Measurements from ENCODE around the gene TPCN1.

TPCN1 gene

GRCh38 chr12:113239811-113240331 is 18.6 kb downstream of the TPCN1 start:
- no peak for DNase-seq

- no peak for DNase-seq
Measured at GRCh38 chr12:113240395-113240794, 19.1 kb downstream of the TPCN1 start.

- DNase-seq: peak in 3 of 56 donors; percentile 21 to 45 (median 21)
Measured at GRCh38 chr12:113241191-113242025, 20.1 kb downstream of the TPCN1 start.

- DNase-seq: peak in 3 of 56 donors; percentile 11 to 27 (median 18)
Measured at GRCh38 chr12:113242026-113242418, 20.8 kb downstream of the TPCN1 start.

- DNase-seq: no peak
Measured at GRCh38 chr12:113242560-113242959, 21.3 kb downstream of the TPCN1 start.

GRCh38 chr12:113244047-113244460 is 22.8 kb downstream of the TPCN1 start:
- peak in 51 of 56 donors; percentile 23 to 86 (median 70) for DNase-seq

GRCh38 chr12:113244478-113244958 is 23.3 kb downstream of the TPCN1 start:
- DNase-seq: peak in 25 of 56 donors; percentile 13 to 65 (median 44)

GRCh38 chr12:113245695-113246477 is 24.6 kb downstream of the TPCN1 start:
- DNase-seq: peak in 45 of 56 donors; percentile 14 to 76 (median 53)

- peak in 4 of 56 donors; percentile 42 to 68 (median 62) for DNase-seq
Measured at GRCh38 chr12:113246478-113247122, 25.3 kb downstream of the TPCN1 start.

GRCh38 chr12:113247123-113248050 is 26.1 kb downstream of the TPCN1 start:
- DNase-seq: peak in 3 of 56 donors; percentile 15 to 26 (median 24)

- DNase-seq: no peak
Measured at GRCh38 chr12:113248051-113248825, 27.0 kb downstream of the TPCN1 start.

GRCh38 chr12:113248842-113249435 is 27.7 kb downstream of the TPCN1 start:
- no peak for DNase-seq

- no peak for DNase-seq
Measured at GRCh38 chr12:113249546-113249945, 28.3 kb downstream of the TPCN1 start.

- no peak for DNase-seq
Measured at GRCh38 chr12:113250045-113250444, 28.8 kb downstream of the TPCN1 start.

GRCh38 chr12:113251404-113252070 is 30.3 kb downstream of the TPCN1 start:
- no peak for DNase-seq

GRCh38 chr12:113252494-113252893 is 31.2 kb downstream of the TPCN1 start:
- DNase-seq: no peak

GRCh38 chr12:113253532-113254285 is 32.4 kb downstream of the TPCN1 start:
- no peak for DNase-seq

GRCh38 chr12:113254298-113254697 is 33.0 kb downstream of the TPCN1 start:
- no peak for DNase-seq
